Stomach (tissue), 9 donors: ENCODE measurements around the gene LZIC. TPM values are rescaled to one million over a fixed set of nuclear protein-coding genes. Genes with fewer than 3 reads are reported as not detected.

Source experiments
- DNase-seq, 2 donors: peaks; one replicate each; pipeline versions ENCODE4 v3.0.0 to v3.0.0-alpha.2; 2013 to 2019
- H3K27ac ChIP-seq, 5 donors: fragments of 200-600 bp in 4 of 5; sonication (generic) in 4 of 5; one replicate each; pipeline ENCODE4 v1.5.1; 2013 to 2019; ENCODE audit warnings: mild to moderate bottlenecking in 1 of 5, moderate library complexity in 1 of 5
- H3K27me3 ChIP-seq, 3 donors: fragments of 200-600 bp; sonication (generic); one replicate each; pipeline ENCODE4 v1.5.1; 2017 to 2019; ENCODE audit warnings: mixed run types in 1 of 3
- H3K36me3 ChIP-seq, 4 donors: fragments of 200-600 bp; sonication (generic); 1 replicate in 3 of 4; 2 replicates in 1 of 4; pipeline ENCODE4 v1.5.1; 2016 to 2019
- H3K4me1 ChIP-seq, 4 donors: fragments of 200-600 bp; sonication (generic); one replicate each; pipeline ENCODE4 v1.5.1; 2016 to 2019
- H3K4me3 ChIP-seq, 4 donors: fragments of 200-600 bp; sonication (generic) in 3 of 4; one replicate each; pipeline ENCODE4 v1.5.1; 2016 to 2019; ENCODE audit warnings: mild to moderate bottlenecking in 1 of 4
- H3K9me3 ChIP-seq, 4 donors: fragments of 200-600 bp; sonication (generic); one replicate each; pipeline ENCODE4 v1.5.1; 2016 to 2019
- CTCF ChIP-seq, 7 experiments: fragments of 450-650 bp in 4 of 7; fragments of 200-600 bp in 3 of 7; sonication (generic) in 3 of 7; IDR thresholded peaks; one replicate each; pipeline ENCODE4 v1.5.1; 2016 to 2019; ENCODE audit warnings: antibody characterized with exemption in 7 of 7, control low read depth in 2 of 7, mild to moderate bottlenecking in 1 of 7
- EP300 ChIP-seq: sonication (generic); formaldehyde crosslinking; IDR thresholded peaks from one replicate; pipeline ENCODE4 v1.6.1; 2017; ENCODE audit warnings: antibody characterized with exemption
- POLR2A ChIP-seq, 4 donors: fragments of 450-650 bp; IDR thresholded peaks; one replicate each; pipeline ENCODE4 v1.6.1; 2016; ENCODE audit warnings: antibody characterized with exemption in 4 of 4, control low read depth in 2 of 4, mild to moderate bottlenecking in 1 of 4, moderate library complexity in 1 of 4
- POLR2AphosphoS5 ChIP-seq, 3 donors: sonication (generic); formaldehyde crosslinking; IDR thresholded peaks; one replicate each; pipeline ENCODE4 v1.6.1; 2016; ENCODE audit warnings: antibody characterized with exemption in 3 of 3
- WGBS, 5 donors: extraction: QIAGEN DNeasy Blood & Tissue Kit in 3 of 5; methylation state at CpG; one replicate each; pipeline versions ENCODE4 v1.1.5 to v1.1.7; 2013 to 2018; 5-methylcytosine and 5-hydroxymethylcytosine counted together
- intact Hi-C: fragments of 100-400 bp; cut with DNase I; formaldehyde crosslinking; loops from one replicate; pipeline ENCODE4 v1.15.1; 2023; ENCODE audit warnings: low total_unique reads
- polyA plus RNA-seq, 3 donors: library from polyadenylated mRNA; stranded (reverse); fragments of 200-250 nt; gene quantifications; one replicate each; pipeline ENCODE4 v1.2.3, GENCODE V29; 2013
- total RNA-seq, 5 donors: library from RNA; depleted of rRNA; stranded (reverse); fragments of >200 nt; gene quantifications; one replicate each; pipeline versions ENCODE4 v1.1.0 to v1.2.3, GENCODE V29; 2014 to 2016
- donor health status: healthy with polysubstance abuse.
- donor health status: Bipolar disorder and iron deficiency.
- donor health status: healthy.

LZIC gene
- total and polyA plus RNA-seq, 8 donors, result 1.8 to 32.5 (median 15.2) TPM

GRCh38 chr1:9884805-9885204 is 58.4 kb downstream of the LZIC start:
- Histone ChIP-seq H3K27me3 (no peaks in the 10 kb centered on the region), H3K9me3 (no peaks in the 10 kb centered on the region), H3K36me3 (peaks cover 0 to 24% (median 13%) of the 10 kb centered on the region in 4 donors), H3K4me1 (peaks cover 0 to 32% (median 10%) of the 10 kb centered on the region in 4 donors), H3K4me3 (no peak overlapping the region), H3K27ac (no peak overlapping the region)
- intact Hi-C loops, result no loop called here
- TF ChIP-seq POLR2A (IDR thresholded peaks at IDR 0.05), result no peak
- no peak for TF ChIP-seq POLR2AphosphoS5 (IDR thresholded peaks at IDR 0.05)
- no peak for TF ChIP-seq CTCF (IDR thresholded peaks at IDR 0.05)
- no peak for TF ChIP-seq EP300
- 83 to 90% (median 89%) methylated on average over 7 to 8 of the region's 8 CpGs for WGBS, 5 donors
- no peak for DNase-seq

- Histone ChIP-seq H3K9me3 (no peaks in the 10 kb centered on the region), H3K27me3 (no peaks in the 10 kb centered on the region), H3K4me1 (peaks cover 0 to 22% (median 4%) of the 10 kb centered on the region in 4 donors), H3K4me3 (no peak overlapping the region), H3K36me3 (peaks cover 0 to 20% (median 13%) of the 10 kb centered on the region in 4 donors), H3K27ac (peak overlapping the region in 1 of 5 donors; percentile 38)
- intact Hi-C loops, result no loop called here
- WGBS, 5 donors, result 76 to 91% (median 85%) methylated on average over 10 to 11 of the region's 11 CpGs
- TF ChIP-seq EP300 (no peak), POLR2AphosphoS5 (IDR thresholded peaks at IDR 0.05) (no peak), CTCF (IDR thresholded peaks at IDR 0.05) (no peak), POLR2A (IDR thresholded peaks at IDR 0.05) (no peak)
- no peak for DNase-seq
Observed at GRCh38 chr1:9883585-9884449, 59.4 kb downstream of the LZIC start.

DNA sequence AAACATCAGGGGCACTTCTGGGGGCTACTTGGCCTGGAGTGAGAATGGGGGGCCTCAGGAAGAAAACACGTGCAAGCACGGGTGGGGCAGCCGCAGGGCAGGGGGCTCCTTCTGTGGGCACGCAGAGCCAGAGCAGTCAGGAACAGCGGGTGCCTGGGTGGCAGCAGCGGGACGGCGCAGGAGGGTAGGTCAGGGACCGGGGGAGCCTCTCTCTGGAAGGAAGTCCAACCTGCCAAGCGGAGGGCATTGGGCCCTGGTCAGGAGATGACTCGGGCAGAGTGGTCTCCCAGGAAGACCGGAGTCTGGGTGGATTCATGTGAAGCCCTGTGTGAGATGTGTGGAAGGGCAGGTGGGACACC is 60.3 kb downstream of the LZIC start:
- Histone ChIP-seq H3K4me1 (peaks cover 0 to 20% (median 10%) of the 10 kb centered on the region in 4 donors), H3K4me3 (no peak overlapping the region), H3K27me3 (no peaks in the 10 kb centered on the region), H3K27ac (no peak overlapping the region), H3K36me3 (peaks cover 0 to 20% (median 13%) of the 10 kb centered on the region in 4 donors), H3K9me3 (no peaks in the 10 kb centered on the region)
- no peak for DNase-seq
- WGBS, 5 donors, result 89 to 97% (median 95%) methylated on average over 10 to 12 of the region's 12 CpGs
- intact Hi-C loops, result no loop called here
- TF ChIP-seq EP300, result no peak
- TF ChIP-seq POLR2AphosphoS5 (IDR thresholded peaks at IDR 0.05), result no peak
- TF ChIP-seq POLR2A (IDR thresholded peaks at IDR 0.05), result no peak
- no peak for TF ChIP-seq CTCF (IDR thresholded peaks at IDR 0.05)

- Histone ChIP-seq H3K4me1 (peaks cover 0 to 20% (median 15%) of the 10 kb centered on the region in 4 donors), H3K27ac (no peak overlapping the region), H3K27me3 (no peaks in the 10 kb centered on the region), H3K9me3 (no peaks in the 10 kb centered on the region), H3K36me3 (peaks cover 0 to 20% (median 13%) of the 10 kb centered on the region in 4 donors), H3K4me3 (no peak overlapping the region)
- no peak for TF ChIP-seq EP300
- TF ChIP-seq POLR2A (IDR thresholded peaks at IDR 0.05), result no peak
- TF ChIP-seq CTCF (IDR thresholded peaks at IDR 0.05), result no peak
- intact Hi-C loops, result no loop called here
- no peak for DNase-seq
- WGBS, 5 donors, result 81 to 85% (median 83%) methylated on average over 12 of the region's 12 CpGs
Observed at GRCh38 chr1:9882296-9882944, 60.8 kb downstream of the LZIC start.
